GM12872 (cell line): ENCODE measurements around the gene ACACB.

ENCODE experiments used
- TF ChIP-seq, protein P1 (sequence below): IDR thresholded peaks from 3 replicates; pipeline ENCODE4 v1.5.1; 2011; ENCODE audit warnings: low read depth, mild to moderate bottlenecking, low read length, moderate library complexity; ENCODE audit not compliant: insufficient read depth

ACACB gene

DNA sequence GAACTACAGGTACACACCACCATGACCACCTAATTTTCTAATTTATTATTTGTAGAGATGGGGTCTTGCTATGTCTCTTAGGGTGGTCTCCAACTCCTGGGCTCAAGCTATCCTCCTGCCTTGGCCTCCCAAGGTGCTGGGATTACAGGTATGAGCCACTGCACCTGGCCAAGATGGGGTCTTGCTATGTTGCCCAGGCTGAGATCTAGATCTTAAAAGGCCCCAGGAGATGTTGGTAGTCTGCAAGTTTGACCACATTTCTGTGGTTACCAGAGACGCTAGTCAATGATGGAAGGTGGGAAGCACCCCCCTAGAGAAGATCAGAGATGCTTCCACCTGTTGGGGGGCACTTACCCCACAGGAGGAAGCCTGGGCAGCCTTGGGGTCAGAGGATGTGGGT lies 158.0 kb downstream of the ACACB start:
- TF ChIP-seq, protein P1, sequence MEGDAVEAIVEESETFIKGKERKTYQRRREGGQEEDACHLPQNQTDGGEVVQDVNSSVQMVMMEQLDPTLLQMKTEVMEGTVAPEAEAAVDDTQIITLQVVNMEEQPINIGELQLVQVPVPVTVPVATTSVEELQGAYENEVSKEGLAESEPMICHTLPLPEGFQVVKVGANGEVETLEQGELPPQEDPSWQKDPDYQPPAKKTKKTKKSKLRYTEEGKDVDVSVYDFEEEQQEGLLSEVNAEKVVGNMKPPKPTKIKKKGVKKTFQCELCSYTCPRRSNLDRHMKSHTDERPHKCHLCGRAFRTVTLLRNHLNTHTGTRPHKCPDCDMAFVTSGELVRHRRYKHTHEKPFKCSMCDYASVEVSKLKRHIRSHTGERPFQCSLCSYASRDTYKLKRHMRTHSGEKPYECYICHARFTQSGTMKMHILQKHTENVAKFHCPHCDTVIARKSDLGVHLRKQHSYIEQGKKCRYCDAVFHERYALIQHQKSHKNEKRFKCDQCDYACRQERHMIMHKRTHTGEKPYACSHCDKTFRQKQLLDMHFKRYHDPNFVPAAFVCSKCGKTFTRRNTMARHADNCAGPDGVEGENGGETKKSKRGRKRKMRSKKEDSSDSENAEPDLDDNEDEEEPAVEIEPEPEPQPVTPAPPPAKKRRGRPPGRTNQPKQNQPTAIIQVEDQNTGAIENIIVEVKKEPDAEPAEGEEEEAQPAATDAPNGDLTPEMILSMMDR: no peak

DNA sequence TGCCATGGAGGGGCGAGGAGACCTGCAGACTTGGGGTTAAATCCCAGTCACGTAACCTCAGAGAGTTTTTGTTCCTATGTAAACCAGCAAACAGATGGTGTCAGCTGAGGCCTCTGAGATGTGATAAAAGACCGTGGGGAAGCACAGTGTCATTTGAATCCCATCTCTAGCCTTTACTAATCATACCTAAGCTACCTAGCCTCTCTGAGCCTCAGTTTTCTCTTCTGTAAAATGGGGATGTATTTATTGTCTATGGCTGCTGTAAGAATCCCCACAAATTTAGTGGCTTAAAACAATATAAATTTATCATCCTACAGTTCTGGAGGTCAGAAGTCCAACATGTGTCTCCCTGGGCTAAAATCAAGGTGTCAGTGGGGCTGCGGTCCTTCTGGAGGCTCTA lies 158.8 kb downstream of the ACACB start:
- TF ChIP-seq, protein P1: no peak

DNA sequence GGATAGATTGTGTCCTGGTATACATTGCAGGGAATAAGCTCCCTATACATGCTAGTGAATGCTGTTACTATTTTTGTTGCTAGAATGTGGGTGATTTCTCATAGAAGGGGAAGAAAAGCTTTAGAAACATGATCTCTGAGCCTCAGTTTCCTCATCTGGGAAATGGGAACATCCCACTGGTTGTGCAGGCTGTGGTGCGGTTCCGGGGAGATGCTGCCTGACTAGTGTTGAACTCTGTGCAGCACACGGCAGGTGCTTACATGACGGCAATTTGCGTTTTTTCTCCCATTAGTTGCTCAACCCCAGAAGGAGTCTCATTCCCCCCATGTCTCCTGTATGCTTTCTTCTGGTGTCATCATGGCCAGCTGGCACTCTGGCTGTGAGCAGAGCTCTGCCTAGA lies 159.8 kb downstream of the ACACB start:
- TF ChIP-seq, protein P1: no peak

DNA sequence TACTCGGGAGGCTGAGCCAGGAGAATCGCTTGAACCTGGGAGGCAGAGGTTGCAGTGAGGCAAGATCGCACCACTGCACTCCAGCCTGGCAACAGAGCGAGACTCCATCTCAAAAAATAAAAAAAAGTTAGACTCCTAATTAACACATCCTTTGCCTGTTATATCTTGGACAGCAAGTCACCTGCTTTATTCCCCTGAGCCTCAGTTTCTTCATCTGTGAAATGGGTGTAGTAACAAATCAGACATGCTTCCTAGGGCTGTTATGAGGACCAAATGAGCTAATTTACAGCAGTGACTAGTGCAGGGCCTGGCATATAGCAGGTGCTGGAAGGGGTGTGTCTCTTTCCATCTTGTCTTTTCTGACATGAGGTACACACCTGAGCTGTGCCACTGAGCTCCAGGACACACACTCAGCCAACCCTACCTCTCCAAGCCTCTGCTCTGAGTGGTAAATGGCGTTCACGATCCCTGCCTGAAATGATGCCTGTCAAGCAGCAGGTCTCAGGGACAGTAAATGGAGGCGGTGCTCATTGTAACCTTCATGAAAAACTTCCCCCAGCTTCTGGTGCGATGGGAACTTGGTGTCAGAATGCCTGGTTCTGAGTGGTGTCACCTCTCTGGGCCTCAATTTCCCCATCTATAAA lies 161.0 kb downstream of the ACACB start:
- TF ChIP-seq, protein P1: no peak

DNA sequence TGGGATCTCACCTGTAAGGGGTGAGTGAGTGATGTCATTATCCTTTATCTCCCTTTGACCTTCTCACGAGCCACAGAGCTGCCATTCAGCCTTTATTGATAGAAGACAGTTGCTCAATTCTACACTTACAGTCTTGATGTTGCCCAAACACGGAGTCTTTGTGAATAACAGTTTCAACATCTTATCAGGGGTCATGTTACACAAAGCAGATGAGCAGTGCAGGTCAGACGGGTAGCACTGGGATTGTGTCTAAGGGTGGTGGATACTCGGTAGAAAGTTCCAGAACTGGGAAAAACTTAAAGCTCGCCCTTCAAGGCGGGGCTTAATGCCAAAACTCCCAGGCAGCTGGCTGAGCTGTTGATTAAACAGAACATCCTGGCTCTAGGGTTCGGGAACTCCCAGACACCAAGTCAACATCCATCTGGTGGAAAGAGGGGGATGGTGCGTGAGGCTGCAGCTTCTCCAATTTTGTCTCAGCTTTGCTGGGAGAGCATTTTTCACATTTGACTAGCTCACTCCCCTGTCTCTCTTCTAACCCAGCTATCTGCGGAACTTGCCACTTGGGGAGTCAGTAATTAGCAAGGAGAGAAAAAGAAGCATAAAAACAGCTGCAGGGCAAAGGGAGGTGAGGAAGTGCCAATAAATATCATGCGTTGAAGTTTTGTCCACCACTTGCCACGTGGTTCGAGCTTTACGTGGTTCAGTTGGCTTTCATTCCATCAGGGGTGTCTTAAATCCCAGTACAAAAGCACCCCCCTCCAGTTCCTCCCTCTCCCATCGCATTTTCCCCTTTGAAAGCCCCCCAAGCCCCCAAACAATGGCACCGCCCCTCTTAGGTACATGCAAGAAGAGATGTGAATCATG lies 161.7 kb downstream of the ACACB start:
- TF ChIP-seq, protein P1: no peak

DNA sequence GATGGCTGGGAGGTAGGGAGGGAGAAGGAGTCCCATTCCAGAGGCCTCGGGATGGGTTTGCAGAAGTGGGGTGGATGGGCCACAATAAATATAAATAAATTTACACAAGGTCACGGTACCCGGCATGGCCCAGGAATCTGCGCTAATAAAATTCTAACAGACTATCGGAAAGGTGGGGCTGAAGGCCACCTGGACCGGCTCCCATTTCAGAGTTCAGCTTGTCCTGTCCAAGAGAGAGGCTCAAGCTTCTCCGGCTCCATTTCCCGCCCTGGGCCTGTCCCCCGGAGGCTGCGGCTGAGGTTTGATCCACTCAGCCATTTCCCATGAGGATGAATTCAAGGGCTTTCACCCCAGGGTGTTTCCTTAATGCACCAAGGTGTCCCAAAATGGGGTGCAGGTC lies 162.5 kb downstream of the ACACB start:
- TF ChIP-seq, protein P1: no peak

DNA sequence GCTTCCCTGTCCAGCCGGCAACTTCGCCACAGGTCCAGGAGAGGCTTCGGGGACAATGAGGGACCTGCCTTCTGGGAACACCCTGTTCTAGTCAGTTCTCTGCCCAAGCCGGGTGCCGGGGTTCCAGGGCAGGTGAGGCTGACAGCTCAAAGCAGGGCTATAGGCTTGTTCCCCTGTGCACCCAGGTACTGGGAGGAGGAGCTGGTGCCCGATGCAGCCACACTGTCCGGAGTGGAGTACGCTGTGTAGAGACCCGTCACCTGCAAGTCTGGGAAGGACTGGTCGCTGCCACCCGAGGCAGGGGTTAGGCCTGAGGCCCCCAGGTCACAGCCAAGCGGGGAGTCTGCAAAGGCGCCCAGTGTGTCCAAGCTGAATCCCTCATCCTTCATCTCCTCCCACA lies 163.1 kb downstream of the ACACB start:
- TF ChIP-seq, protein P1: no peak
